Stimulated activated CD4-positive, alpha-beta T cell treated with anti-CD3 and anti-CD28 coated beads, Interleukin-2, amount 100 ng/mL, for 4 hours (primary cell): Measurements from ENCODE around the gene CFHR1.

ENCODE experiments used
- DNase-seq: peaks from one replicate; pipeline ENCODE4 v3.0.0-alpha.2; 2020; ENCODE audit warnings: low read depth

The CFHR1 gene

GRCh38 chr1:196877964-196878363, 58.4 kb downstream of the CFHR1 start:
- DNase-seq, result no peak
